GM18861 (cell line): ENCODE results near the gene ALPI.

Experiments used
- ATAC-seq: cut with Tn5 transposase; IDR thresholded peaks from one replicate; pipeline ENCODE4 v1.9.1; 2021; ENCODE audit not compliant: unreplicated experiment

The ALPI gene

DNA sequence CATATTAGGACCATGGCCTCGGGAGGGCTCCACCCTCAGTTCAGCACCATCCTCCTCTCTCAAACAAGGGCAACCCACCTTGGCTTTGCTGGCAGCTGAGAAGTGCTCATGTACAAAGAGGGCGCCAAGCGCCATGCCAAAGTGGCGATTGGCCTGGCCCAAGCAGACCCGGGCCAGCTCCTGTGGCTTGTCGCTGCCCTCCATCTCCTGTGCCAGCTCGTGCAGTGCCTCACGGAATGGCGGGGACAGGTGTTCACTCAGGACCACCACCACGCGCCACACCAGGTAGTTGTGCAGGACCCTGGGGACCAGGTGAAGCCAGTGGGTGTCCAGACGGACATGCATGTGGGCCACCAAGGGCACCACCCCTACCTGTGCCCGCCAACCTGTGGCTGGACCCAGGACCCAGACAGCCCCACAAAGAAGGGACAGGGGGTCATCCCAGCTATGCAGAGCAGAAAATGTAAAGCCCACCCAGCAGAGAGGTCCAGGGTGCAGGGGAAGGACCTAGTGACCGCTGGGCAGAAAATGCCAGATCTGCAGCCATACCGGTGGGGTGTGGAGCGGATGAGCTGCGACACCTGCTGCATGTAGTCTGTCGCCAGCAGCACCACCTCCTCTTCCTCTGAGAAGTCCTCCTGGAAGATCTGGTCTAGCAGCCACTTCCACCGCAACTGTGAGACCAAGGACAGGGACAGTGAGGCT is 28.1 kb downstream of the ALPI start:
- ATAC-seq = no peak

DNA sequence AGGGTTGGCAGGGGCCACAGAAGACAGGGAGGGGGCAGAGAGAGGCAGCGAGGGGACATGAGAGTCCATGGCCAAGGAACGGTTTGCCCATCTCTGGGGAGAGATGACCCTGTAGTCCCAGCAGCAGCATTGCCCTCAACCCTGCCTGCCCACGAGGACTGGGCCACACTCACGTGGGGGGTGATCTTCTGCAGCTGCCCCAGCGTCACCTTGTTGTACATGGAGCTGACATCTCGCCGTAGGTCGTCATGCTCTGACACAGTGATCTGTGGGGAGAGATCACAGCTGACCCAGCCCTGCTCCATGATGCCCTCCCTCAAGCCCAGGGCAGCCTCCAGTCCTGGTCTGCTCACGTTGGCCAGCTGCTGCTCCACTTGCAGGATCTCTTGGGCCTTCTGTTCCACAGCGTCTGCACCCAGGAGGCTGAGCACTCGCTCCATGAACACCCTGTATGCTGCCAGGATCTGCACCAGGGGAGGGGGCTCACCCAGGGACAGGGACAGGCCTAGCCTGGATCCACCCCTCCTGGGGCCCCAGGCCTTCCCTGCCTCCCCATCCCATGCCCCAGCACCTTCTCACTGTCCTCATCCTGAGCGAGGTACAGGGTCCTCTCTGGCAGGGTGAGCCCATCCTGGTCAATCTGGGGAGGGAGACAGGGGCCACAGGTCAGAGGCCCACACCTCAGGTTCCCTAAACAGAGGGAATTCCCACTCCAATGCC is 28.8 kb downstream of the ALPI start:
- no peak for ATAC-seq

DNA sequence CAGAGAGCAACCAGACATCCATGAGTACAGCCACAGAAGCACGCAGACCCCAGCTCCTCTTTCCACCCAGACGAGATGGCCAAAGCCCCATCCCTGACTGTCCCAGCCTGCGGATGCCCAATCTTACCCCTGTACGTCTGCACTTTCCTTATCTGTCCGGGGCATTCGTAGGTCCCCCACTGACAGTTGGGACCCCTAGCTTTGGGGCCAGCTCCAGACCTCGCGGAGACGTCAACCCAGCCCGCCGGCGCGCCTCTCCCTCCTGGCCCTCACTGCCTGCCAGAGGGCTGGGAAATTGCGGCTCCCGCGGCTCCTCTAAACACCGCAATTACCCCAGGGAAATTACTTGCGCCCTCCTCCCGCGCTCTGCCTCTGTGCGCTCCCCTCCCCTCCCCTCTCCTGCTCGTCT is 29.4 kb downstream of the ALPI start:
- ATAC-seq = no peak

DNA sequence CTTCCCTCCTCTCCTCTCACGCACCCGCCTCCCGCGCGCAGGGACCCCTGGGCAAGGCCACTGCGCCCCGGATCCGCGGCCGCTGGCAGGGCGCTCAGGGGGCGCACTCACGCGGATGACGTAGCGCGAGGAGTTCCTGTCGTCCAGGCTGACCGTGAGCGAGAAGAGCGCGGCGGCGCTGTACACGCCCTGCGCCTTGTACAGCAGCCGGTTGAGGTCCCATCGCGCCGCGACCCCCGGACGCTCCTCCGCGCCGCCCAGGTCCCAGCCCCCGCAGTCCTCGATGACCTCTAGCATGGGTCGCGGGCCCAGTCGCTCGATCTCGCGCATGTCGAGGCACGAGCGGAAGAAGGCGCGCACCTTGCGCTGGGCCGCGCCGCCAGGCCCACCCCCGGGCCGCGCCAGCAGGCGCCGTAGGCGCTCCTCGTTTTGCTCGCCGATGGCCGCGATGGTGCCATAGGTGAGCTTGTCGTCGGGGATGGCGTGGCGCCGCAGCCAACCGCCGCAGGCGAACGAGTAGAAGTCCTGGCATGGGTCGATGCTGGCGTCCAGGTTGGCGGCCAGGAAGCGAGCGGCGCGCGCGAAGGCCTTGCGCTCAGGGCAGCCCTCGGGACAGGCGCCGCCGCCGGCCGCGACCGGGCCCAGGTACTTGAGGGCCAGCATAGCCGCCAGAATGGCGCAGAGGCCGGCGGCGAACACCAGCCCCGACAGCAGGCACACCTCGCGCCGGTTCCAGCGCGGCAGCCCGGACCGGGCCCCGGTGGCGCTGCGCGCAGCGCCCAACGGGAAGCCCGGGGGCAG is 30.0 kb downstream of the ALPI start:
- no peak for ATAC-seq

DNA sequence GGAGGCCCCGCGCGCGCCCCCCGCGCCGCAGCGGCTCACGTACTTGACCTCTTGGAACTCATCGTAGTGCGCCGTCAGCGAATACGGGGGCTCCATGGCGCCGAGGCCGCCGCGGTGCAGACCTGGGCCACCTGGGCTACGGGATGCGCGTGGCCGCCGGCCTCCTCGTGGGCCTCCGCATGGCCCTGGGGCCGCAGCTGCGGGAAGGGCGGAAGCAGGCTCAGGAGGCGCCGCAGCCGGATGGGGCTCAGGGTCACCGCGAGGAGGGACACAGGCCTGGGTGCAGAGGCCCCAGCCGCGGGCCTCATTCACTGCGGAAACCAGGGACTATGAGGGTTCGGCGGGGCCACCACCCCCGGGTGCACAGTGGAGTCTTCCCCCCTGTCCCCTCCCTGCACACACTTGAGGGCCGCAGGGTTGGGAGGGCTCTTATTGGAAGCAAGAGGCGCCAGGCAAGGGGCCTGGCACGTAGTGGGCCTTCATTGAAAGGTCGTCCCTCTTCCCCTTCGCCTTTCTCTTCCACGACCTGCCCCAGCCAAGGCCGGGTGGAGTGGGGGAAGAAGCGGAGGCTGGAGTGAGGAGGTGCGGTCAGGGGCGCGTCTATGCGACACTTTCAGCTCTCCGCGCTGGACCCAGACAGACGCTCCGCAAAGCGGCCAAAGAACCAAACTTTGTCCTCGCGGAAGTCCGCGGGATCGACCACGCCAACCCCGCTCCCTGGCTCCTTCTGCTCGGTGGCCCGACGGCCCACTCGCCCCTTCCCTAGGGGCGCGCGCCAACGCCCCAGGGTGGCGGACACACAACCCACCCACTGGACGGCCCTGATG is 30.8 kb downstream of the ALPI start:
- no peak for ATAC-seq

DNA sequence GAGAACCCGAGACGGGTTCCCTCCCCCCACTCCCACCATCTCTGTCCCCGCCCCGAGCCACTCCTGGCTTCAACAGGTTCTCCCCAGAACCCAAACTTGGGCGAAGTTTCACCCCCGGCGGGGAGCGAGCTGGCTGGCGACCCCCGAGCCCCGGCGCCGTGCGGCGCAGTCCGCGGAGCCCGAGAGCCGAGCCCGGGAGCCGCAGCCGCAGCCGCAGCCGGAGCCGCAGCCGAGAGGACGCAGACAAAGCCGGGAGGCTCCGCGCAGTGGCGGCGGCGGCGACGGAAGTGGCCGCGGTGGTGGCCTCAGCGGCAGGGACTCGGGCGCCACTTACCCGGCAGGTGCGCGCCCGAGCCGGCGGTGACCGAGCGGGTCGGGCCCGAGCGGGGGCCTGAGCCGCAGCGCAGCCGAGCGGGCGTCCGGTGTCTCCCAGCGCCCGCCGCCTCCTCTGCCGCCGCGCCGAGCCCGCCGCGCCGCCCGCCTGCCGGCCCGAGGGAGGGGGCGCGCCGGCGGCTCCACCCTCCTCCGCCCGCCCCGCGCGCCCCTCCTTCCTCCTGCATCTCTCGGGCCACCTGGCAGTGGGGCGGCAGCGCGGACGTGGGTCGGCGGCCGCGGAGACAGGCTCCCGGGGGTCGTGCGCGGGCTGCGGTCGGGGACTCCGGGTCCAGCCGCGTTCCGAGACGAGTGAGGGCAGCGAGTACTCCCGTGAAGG is 31.6 kb downstream of the ALPI start, which contains the start of gene ECEL1:
Gene ECEL1 (minus strand): TSS at position 450 of the 712 bp plus-strand sequence. CDS start 1,181 bp downstream, outside the sequence.
- ATAC-seq = no peak

DNA sequence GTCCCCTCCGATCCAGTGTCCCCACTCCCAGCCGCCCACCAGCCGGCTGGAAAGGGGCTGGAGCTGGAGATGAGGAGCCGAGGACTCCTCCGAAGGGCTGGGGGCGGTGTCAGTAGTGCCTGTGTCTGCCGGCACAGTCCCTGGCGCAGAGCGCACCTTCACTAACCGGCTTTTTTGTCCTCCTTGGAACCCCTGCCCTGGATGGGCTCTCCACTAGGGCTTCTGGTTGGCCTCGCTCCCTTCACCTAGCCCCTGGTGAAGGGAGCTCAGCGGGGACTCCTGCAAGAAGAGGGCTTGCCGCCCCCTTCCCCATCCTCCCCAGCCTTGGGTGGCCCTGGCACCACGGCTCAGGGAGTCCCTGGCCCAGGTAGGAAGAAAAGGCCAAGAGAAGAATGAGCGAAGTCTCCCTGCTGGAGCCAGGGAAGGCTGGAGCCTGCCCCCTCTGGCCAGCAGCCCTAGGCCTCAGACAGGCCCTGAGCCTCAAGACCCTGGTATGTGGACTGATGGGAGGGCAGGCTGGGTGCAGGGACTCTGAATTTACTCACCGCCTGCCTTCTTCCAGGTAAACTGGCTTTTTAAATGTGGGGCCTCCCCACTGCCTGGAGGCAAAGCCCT is 32.3 kb downstream of the ALPI start:
- no peak for ATAC-seq

DNA sequence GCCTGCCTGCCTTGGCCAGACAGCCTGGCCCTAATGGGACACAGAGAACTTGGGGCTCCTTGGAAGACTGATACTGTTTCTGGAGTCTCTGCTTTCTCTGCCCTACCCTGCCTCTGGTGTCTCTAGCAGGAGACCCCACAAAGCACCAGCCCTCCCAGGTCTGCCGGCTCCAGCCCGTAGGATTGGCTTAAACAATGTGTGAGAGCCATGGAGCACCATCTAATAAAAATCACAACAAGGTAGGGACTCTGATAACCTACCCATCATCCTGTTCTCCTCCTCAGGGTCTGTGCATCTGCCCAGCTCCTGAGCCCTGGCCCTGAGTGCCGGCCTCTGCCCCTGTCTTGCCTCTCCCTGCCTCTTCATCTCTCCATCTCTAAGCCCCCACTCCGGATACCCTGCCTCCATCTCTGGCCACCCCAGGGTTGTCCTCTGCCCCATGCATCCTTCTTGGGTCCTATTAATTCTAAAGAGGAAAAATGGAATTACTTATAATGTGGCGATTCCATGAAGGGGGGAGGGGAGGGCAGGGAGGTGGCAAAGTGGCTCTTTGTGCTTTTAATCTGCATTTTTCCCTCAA is 32.9 kb downstream of the ALPI start:
- no peak for ATAC-seq

DNA sequence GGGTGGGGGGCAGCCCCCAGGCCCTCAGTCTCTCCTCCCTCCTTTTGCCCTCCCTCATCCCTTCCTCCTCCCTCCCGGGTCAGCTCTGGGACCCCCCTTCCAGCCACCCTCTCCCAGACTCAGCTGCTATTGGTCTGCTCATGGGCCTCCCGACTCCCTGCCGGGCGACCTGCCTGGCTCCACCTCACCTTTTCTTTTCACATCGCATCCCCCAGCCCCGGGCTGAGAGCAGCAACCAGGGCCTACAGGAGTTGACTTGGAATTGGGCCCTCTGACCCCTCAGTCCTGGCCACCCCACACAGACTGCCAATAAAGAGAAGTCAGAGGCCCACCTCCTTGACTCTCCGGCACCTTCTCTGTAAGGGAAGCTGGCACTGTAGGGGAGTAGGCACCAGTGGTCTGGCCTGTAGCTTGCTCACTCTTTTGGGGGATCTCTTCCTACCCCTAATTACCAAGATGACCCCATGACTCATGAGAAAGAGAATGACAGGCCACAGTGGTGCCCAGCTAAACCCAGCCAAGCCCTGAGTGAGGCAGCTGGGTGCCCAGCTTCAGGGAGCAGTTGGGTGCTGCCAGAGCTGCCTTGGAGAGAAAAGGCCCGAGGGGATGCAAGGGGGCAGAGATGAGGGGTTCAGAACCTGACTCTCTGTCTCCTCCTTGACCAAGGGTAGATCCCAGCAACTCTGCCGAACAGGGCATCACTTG is 33.7 kb downstream of the ALPI start:
- ATAC-seq = no peak

DNA sequence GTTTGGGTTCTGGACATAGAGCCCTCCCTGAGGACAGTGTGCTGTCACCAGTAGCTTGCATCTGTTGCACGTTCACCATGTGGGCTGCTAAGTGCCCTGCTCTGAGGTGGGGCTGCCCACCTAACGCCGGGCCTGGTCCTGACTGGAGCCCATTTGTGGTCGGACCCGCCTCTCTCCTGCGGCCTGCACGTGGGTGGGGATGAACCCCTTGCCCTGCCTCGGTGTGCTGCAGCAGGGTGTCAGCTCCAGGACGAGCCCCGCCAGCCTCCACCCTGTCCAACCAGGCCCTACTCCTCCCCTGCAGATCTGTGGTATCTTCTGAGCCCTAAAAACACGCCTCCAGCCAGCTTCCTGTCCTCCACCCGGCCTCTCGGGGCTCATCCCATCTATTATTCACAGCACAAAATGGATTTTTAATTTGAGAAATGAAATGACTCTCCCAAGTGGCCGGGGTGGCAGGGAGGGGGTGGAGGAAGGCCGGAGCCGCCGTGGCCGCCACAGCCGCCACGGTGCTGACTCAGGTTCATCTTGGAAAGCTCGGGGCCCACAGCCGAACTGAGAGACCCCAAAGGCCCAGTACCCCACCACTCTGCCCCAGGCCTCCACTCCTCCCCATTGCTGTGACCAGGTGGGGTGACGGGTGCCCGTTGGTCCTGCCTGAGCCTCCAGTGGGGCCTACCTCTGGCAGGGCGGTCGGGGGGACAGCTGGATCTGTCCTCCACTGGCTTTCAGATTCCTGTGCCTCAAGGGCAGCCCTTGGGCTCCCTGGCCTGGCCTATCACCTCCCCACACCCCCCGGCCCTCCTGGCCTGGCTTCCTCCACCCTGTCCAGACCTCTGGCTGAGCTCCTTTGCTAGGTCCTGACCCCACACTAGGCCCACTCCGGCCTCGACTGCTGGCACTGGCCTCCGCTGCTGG is 34.5 kb downstream of the ALPI start:
- ATAC-seq = no peak

DNA sequence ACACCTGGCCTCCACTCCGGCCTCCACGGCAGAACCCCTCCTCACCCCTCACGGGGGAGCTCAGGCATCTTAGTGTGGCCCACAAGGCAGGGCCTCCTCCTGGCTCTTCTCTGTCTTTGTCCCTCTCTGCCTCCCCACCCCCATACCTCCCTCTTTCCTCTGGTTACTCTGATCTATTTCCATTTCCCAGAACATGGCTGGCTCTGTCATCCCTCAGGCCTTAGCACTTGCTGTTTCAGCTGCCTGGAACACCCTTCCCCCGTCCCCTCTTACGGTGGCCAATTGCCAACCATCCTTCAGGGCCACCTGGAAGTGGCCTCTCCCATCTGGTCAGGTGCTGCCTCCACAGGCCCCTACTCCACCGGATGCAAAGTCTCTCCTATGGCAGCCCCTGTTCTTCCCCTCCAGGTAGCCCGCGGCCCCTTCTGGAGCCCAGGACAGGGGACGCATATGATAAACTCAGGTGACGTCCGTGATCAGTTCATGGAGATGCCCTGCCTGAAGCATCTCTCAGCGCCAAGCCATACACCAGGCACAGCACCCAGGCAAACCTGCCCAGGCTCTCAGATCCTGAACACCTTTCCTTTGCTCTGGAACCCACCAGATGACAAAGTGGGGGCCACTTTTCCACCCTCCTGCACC is 35.3 kb downstream of the ALPI start:
- ATAC-seq = no peak

DNA sequence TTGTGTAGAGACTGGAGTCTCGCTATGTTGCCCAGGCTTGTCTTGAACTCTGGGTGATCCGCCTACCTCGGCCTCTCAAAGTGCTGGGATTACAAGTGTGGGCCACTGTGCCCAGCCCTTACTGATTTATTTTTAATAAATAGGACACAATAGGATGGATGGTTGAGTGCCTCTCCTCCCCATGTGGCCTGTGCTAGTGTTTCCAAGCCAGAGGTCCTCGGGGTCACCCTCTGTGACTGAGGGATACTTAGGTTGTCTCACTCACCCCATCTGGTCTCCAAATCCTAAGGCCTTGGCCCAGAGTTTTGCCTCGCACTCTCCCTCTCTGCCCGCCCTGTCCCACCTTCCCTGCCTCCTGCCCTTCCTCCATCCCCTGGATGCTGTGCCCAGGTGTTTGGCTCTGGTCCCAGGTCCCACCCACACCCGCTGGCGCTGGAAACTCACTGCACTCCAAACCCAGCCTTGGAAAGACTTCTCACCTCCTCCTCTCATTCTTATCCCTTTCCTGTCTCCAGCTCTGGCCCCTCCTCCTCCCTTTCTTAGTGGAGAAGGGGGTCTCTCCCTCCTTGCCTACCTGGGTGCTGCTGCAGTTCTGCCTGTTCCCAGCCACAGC is 36.4 kb downstream of the ALPI start:
- no peak for ATAC-seq

DNA sequence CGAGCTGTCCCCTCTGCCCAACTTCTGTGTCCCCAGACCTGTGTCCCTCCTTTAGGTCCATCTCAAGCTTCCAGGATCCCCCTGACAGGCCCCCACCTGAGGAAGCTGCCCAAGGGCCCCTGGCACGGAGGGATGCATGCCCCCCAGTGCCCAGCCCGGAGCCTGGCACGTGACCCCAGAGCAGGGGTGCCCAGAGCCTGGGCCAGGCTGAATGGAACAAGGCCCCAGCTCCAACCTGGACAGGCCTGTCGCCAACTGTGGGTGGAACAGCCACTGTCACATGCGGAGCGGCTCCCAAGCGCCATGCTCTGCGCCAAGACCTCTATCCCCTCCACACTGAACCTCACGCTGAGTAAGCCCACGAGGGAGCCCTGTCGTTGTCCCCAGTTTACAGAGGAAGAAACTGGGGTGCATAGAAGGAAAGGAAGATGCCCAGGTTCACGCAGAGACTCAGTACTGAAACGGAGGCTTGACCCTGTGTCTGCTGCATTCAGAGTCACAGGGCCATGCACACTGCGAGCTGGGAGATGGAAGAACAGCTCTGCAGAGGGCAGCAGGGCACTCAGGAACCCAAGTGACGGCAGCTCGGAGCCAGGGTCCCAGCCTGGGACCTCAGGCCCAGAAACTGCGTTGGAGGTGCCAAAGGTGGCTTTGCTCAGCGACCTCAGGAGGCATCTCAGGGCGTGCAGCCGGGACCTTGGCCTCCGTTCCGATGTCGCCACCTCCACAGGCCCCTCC is 37.2 kb downstream of the ALPI start:
- ATAC-seq = no peak

DNA sequence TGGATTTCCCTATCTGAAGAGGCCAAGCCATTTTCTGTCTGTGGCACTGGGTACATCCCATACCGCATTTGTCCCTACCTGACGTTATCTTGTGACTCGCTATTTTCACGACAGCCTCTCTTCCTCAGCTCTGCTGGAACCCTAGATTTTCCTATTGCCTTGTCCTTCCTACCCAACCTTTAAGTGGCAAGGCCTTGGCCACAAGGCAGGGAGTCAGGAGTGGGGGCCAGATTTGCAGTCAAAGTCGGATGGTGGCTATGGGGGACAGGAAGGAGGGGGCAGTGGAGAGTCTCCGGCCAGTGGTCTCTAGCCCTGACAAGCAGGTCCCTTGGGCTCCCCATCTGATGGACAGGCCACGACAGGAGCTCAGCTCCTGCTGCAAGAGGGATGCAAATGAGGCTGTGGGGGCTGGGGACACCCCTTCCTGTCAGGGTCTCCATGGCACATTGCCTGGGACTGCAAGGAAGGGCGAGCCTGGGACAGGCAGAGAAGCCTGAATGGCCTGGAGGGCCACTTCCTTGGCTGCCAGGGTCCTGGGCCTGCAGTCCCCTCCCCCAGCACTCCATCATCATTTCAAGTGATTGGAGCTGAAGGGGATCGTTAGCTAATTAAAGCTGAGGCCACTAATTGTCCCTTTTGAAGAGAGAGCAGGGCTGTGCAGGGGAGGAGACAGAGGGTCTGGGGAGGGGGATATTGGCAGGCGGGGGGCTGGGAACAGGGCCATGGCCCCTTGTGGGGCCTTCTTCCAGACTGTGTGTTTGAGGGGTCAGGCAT is 37.9 kb downstream of the ALPI start:
- ATAC-seq = no peak

DNA sequence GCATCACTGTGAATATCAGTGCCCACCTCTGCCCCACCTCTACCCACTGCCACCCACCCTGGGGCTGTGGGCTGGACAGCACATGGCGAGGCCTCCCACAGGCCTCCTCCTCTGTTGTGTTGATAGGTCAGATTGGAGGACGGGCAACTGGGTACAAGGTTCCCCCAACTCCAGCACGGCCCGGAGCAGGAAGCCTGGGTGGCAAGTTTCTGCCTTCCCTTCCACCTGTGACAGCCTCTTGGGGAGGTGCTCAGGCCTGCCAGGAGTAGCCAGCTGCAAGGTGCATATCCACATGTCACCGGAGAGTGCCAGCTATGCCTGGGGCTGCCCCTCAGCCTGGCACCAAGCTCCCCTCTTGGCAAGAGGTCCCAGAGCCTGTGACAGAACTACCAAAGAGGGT is 38.6 kb downstream of the ALPI start:
- no peak for ATAC-seq
